Hepatic stellate cell (primary cell): Measurements from ENCODE around the gene PLAAT3.
A peak's percentile ranks its signal among the peaks of the same experiment; 100 is the strongest.
"Not testable (repeated sequence)": the region's sequence is repeated elsewhere in the genome, so short reads cannot be mapped to it uniquely, and the experiment has no call there.

Source experiments
- DNase-seq: peaks from one replicate; pipeline ENCODE4 v3.0.0; 2011; ENCODE audit warnings: low spot score

Gene PLAAT3

DNA sequence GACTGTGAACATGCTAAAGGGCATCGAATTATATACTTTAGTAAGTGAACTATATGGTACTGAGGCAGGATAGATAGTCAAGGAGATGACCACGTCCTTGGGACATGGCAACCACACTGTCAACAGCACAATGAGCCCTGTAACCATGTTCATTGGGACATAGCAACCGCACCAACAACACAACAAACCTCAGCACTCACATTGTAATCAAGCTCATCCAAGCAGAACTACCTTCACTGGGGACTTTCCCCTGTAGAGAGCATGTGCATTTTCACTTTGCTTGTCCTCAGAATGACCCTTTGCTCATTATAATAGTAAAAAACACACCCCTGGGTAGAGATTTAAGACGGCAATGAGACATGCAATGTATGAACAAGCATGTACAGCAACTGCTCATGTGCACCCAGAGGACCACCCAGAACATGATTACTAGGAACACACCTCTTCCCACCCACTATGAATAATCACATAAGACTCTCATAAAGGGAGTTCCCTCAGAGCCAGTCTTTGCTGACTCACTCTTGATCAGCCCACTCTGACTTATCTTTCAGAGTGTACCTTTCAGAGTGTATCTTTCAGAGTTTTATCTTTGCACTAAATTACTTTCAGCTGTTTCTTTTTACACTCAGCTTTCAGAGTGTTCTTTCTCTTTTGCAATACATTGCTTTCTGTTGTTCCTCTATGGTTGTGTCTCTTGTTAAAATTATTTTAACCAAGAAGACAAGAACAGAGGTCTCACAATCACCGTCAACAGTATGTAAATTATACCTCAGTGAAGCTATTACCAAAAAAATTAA lies 47.0 kb downstream of the PLAAT3 start:
- peak; percentile 57 for DNase-seq

DNA sequence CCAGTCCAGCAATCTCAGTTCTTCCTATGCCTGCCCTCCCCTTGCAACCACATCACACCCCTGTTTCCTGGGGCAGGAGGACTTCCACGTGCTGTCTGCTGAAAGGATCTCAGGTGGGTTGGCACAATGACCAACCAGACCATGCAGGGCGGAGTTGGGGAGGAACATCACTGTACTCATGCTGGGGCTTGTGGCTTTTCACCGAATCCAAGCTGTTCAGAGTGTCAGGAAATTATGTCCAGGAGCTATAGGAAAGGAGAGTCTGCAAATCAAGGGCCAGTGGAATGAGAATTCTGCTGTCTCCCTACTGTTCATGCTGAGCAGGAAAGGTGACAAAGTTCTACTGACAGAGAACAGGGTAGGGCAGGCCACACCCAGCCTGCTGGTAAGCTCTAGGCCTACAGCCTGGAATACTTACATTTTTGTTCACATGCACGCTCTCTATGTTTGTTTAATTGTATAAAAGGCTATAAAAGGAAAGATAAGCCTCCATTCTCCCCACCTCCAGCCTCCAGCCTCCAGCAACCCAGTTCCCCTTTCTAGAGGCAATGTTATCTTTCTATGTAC lies 49.4 kb downstream of the PLAAT3 start:
- DNase-seq, result no peak

DNA sequence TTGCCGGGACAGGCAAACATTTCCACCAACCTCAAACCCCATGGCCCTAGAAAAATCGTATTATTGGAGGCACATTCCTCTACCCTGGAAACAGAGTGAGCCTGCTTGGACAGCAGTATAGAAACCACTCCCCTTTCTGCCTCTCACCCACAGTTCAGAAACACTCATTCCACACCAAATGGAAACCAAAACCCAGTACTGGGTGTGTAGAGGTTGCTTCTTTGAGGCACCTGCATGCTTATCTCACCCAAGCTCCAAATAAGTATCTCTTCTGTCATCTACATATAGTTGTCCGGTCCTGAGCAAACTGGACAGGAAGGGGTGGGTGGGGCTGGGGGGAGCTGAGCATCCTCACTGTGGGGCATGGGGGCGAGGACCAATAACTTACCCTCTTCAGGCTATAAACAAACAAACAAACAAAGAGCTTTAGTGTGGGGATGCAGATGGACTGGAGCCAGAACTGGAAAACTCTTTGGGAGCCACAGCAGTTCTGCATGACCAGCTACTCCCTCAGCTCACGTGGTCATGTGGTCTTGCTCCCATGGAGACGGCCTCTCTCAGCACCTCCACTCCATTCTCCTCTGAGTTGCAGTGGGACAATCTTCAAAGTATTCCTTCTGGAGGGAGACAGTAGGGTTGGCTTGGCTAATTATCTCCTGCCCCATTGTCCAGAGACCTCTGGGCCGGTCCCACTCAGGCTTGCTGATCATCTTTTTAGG lies 50.0 kb downstream of the PLAAT3 start:
- no peak for DNase-seq

DNA sequence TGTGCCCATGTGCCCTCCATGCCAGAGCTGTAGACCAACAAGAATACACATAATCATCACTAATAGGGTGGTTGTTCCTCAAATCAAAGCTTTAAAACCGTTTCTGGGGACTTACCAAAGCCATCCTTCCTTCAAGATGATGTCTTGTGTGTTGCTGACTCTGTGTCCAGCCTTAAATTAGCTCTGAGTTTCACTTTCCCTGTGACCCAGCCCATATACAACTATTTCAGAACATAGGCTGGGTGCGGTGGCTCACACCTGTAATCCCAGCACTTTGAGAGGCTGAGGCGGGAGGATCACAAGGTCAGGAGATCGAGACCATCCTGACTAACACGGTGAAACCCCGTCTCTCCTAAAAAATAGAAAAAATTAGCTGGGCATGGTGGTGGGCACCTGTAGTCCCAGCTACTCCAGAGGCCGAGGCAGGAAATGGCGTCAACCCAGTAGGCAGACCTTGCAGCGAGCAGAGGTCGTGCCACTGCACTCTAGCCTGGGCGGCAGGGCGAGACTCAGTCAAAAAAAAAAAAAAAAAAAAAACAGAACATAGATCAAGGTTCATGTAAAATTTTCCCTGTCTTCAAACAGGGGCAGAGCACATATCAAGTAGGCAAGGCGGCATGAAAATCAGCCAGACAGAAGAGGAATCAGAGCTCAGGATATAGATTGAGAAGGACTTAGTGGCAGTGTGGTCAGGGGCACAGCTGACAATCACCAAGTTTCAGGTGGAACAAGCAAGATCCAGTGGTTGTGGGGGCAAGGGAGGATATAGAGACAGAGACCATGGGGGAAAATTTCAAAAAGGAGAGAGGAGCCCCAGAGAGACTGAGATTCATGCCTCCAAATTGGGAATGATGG lies 50.8 kb downstream of the PLAAT3 start, which contains the start of gene PLAAT2:
Gene PLAAT2 (minus strand): TSS at position 179 of the 855 bp plus-strand sequence. CDS start 55 bp downstream, at position 124.
- no peak for DNase-seq

DNA sequence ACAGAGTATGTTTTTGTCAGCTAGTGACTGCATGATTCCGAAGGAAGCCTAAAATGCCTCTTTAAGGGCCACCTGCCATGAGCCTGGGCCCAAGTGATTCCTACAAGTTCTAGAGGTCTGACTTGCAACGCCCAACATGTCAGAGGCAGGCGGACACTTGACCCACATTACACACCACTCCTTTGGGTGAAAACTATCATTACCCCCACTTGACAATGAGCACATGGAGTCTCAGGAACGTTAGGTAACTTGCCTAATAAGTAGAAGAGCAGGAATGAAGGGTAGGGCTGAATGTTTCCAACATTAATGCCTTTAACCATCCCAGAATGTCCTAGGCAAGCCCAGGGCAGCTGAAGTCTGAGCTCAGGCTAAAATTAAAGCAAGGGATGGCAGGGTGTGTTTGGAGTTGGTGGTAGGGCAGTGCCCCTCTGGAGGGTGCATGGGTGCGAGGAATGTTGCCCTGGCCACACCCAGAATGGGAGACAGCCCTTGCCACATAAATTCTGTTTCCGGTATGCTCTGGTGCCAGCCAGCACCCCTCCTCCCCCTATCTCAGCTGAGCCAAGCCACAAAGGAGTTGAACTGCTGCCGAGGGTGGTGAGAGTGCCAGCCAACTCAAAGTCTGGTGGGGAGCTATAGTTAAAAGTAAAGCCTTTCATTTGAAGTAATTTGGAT lies 53.6 kb downstream of the PLAAT3 start:
- DNase-seq, result no peak

DNA sequence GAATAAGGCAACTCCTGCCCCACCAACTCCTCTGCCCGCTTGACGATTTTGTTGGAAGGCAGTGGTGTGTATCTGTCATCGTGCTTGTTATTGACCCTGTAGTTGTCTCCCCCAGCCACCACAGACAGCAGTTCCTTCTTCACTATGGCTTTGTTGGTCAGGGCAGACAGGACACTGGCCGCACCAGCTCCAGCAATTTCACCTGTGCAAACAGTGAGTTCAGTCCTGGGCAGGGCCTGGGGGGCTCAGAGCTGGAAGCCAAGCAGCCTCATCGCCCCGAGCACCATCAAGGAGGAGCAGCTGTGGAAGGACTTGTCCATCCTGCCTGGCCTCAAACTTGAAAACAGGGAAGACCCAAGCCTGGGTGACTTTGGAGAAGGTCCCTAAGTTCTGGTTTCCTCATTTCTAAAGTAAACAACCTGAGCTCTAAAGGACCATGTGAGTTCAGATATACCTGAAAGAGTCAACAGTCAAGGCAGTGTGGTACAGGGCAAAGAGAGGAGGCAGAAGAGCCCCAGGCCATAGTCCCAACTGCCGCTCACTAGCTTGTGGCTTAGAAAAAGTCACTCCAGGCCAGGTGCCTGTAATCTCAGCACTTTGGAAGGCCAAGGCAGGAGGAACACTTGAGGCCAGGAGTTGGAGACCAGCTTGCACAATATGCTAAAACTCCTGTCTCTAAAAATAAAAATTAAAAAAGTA lies 55.6 kb downstream of the PLAAT3 start:
- DNase-seq, result no peak

DNA sequence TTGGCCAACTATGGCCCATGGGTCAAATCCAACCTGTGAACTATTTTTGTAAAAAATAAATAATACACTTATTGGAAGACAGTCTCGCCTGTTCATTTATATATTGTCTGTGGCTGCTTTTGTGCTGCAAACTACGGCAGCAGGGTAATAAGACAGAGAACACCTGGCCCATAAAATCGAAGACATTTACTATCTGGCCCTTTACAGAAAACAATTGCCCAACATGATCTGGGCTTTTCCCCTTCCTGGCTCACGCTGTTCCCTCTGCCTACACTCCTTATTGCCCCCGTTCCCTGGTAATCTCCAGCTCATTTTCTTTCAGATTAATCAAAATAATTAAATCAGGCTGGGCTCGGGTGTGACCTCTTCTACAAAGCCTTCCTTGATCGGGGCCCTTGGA lies 56.7 kb downstream of the PLAAT3 start:
- no peak for DNase-seq

DNA sequence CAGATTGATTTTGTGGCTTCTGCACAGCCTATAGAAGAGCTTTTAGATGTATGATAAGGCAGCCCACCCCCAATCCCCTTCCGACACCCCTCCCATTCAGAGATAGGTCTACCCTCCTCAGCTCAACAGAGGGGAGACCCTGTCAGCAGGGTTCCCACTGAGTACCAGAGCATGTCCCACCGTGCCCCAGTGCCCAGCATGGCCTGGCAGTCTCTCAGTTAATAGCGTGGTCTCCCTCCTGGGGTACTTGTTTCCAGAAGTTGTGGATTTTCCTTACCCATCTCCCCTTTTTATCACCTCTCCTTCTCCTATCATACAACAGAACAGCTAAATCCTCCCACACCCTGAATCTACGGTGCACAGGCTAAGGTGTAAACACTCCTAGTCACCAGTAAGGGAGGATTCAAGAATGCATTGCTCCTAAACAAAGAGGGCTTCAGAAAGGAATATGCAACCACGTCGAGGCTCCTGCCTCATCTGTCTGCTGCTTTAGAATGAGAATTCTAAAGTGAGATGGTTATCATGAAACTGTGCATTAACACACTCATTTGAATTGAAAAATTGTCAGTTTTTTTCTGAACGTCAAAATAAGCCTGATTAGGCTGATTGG lies 57.7 kb downstream of the PLAAT3 start:
- no peak for DNase-seq

DNA sequence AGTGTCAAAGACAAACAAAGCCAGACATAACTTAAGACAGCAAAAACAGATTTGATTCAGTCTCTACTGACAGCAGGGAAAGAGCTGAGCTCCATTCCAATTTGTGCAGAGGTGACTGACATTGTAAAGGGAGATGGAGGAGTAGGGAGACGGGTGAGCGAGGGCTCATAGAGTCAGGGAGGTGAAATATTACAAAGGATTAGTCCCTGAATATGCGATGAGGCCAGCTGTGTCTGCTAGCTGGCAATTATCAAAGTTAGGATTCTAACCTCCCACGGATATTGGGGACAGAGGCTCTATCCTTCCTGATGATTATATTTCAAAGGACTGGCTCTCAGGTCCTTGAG lies 59.4 kb downstream of the PLAAT3 start:
- DNase-seq, result no peak

DNA sequence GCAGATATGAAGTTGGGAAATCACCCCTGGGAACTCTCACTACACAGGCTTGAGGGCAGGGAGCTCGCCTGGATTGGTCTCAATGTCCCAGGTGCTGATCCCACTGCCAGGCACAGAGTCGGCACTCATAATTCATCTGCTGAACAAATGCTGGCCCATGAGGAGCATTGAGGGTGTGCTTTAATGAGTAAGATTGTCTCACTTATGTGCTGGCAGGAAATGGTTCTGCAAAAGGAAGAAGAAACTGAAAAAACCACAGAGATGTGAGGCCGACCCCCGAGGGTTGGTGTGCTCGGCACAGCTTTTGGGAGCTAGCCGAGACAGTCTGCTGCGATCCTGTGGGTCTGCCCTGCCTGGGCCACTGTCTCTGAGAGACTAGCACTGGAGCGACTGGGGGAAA lies 60.5 kb downstream of the PLAAT3 start:
- no peak for DNase-seq

DNA sequence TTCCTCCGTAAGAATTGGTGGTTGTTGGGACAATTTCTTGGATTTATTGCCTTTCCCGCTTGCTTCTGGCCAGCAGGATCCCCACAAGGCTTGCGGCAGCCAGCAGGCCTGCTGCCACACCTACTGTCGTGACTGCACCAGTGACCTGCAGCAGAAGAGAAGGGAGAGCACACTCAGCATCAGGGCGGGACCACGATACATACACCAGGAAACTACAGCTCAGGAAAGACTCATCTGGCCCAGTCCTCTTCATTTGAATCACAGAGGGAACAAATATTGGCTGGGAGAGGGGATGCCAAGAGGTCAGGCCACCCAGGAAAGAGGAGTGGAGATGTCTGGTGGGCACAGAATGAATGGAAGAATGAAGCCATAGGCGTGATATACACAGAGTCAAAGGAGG lies 61.3 kb downstream of the PLAAT3 start:
- DNase-seq, result no peak

DNA sequence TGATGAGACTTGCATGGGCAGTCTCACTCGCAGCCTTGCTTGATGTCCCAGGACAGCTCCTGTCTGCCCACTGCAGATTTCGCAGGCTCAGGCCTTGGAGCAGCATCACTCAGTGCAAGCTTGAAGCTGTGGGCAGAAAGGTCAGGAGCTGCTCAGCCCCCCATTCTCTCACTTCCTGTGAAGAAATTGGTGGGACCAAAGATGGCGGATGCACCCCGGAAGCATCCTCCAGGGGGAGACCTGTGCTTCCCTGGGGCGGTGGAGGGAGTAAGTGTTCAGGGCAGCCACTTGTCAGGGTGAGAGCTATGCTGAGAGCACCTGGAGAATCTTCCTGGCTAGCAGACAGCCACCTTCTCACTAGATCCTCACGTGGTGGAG lies 62.4 kb downstream of the PLAAT3 start:
- no peak for DNase-seq

DNA sequence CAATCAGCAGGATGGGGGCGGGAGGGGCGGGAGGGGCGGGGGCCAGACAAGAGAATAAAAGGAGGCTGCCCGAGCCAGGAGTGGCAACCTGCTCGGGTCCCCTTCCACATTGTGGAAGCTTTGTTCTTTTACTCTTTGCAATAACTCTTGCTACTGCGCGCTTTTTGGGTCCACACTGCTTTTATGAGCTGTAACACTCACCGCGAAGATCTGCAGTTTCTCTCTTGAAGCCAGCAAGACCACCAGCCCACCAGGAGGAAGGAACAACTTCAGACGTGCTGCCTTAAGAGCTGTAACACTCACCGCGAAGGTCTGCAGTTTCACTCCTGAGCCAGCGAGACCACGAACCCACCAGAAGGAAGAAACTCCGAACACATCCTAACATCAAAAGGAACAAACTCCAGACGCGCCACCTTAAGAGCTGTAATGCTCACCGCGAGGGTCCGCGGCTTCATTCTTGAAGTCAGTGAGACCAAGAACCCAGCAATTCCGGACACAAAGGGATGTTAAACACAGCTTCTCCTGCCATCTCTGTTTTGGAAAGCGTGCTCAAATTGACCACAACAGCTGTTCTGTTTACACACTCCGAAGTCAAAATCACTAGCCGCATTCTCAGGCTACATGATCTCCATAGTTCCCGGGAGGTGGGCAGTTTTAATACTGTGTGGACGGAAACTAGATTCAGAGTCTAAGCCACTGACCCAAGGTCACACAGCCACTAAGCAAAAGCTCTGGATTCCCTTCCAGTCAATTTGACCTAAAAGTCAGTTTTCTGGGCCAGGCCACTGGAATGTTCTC lies 62.9 kb downstream of the PLAAT3 start:
- no peak for DNase-seq

DNA sequence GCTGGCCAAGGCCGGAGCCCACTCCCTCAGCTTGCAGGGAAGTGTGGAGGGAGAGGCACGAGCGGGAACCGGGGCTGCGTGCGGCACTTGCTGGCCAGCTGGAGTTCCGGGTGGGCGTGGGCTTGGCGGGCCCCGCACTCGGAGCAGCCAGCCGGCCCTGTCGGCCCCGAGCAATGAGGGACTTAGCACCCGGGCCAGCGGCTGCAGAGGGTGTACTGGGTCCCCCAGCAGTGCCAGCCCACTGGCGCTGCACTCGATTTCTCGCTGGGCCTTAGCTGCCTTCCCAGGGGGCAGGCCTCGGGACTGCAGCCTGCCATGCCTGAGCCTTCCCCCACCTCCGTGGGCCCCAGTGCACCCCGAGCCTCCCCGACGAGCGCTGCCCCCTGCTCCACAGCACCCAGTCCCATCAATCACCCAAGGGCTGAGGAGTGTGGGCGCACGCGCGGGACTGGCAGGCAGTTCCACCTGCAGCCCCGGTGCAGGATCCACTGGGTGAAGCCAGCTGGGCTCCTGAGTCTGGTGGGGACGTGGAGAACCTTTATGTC lies 64.0 kb downstream of the PLAAT3 start:
- DNase-seq, result not testable (repeated sequence)

DNA sequence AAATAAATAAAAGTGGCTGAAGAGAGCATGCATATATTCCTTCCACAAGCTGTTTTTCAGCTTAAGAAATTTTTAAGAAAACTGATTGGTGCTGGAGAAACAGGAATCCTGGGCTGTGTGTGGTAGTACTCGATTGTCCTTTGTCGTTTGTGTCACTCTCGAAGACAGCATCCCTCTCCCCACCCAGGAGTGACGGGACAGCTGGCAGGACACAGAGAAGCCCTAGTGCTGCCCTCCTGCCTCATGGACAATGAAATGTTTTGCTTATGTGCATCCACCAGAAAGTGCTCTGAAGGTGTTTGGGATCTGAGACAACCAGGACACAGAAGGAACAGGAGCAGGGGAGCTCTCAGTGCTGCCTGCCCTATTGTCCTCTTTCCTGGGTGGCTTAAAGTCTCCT lies 64.8 kb downstream of the PLAAT3 start:
- no peak for DNase-seq

DNA sequence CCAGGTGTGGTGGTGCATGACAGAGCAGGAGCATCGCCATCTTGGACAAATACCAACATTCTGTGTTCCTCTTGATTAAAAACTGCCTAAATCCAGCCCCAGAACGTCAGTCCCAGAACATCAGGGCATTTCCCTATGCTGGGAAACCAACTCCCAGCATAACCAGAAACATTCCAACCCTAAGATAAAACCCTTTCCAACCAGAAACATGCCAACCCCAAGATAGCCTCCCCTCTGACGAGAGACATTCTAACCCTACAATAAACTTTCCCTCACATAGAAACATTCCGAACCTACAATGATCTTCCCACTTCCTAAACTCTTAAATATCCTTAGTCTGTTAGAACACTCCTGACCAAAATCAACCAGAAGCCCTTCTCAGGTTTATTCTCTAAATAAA lies 66.1 kb downstream of the PLAAT3 start:
- DNase-seq, result no peak

DNA sequence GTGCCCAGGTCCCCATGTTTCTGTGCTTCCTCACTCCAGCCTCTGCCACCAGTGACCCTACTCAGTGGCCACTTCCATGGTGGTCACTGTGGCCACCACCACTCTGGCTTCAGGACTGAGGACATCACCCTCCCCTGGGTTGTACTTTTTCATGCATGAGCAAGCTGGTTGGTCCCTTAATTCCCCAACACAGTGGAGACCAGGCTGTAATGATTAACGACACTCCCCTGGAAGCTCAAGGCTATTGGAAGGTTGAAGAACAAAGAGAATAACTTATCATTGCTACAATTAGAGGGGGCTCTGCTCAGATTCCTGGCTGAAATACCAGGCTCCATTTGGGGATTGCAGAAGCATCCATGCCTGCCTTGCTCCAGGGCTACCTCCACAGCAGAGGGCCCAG lies 67.2 kb downstream of the PLAAT3 start:
- DNase-seq, result no peak

DNA sequence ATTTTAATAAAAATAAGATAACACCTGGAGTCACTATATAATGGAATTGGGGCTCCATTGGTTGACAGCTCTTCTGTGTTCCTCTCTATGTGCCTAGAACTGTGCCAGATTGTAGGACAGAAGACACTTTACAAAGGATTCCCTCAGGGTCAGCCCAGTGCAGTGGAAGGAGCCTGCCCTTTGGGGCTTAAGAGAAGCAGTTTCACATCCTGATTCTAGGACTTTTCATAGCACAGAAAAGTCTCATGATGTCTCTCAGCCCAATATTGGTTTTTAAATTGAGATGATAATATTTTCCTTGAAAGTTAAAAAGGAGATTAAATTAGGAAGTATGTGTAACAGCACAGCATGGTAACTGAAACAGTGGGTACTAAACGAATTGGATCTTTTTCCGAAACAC lies 70.5 kb downstream of the PLAAT3 start:
- no peak for DNase-seq

DNA sequence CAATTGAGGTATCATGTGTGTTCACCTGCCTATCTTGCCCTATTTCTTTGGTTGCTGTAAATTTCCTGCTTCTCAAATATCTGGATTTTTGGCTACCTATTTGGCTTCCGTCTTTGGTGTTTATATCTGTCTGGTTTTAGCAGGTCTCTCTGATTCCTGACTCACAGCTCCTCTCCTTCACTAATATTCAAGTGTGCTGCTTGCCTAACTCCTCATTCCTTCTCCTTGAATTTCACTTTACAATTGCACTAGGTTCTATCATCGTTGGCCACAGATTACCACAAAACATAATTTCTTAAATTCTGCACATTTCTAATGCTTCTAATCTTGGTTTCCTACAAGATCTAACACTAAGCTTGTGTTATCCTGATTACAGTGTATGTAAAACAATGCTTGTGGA lies 71.7 kb downstream of the PLAAT3 start:
- DNase-seq, result not testable (repeated sequence)
